Thoracic aorta (tissue), 2 donors: ENCODE results near the gene ZSCAN23. TPM values are rescaled to one million over a fixed set of nuclear protein-coding genes. Genes with fewer than 3 reads are reported as not detected.
"Not testable (repeated sequence)": the region's sequence is repeated elsewhere in the genome, so short reads cannot be mapped to it uniquely, and the experiment has no call there.

Source experiments
- ATAC-seq: fragments of 150-250 bp; one replicate; pipeline ENCODE4 v1.8.0; 2017; ENCODE audit warnings: low read depth; ENCODE audit not compliant: insufficient number of reproducible peaks, low FRiP score
- DNase-seq: peaks from one replicate; pipeline ENCODE4 v3.0.0-alpha.2; 2020; ENCODE audit warnings: low spot score
- H3K27ac ChIP-seq, 2 donors: fragments of 200-600 bp; sonication (generic); 1 replicate in 1 of 2; 2 replicates in 1 of 2; pipeline ENCODE4 v1.5.1; 2016; ENCODE audit warnings: mild to moderate bottlenecking in 2 of 2, moderate library complexity in 2 of 2
- H3K27me3 ChIP-seq: fragments of 200-600 bp; sonication (generic); replicated peaks from 2 replicates; pipeline ENCODE4 v1.6.0; 2016; ENCODE audit warnings: mild to moderate bottlenecking; ENCODE audit not compliant: insufficient read depth
- H3K36me3 ChIP-seq: fragments of 200-600 bp; sonication (generic); one replicate; pipeline ENCODE4 v1.5.1; 2016
- H3K4me1 ChIP-seq, 2 donors: fragments of 200-600 bp; sonication (generic); 1 replicate in 1 of 2; 2 replicates in 1 of 2; pipeline versions ENCODE4 v1.5.1 to v1.6.0; 2016; ENCODE audit warnings: low read depth in 2 of 2, mild to moderate bottlenecking in 1 of 2; ENCODE audit not compliant: control insufficient read depth in 1 of 2
- H3K4me3 ChIP-seq: fragments of 200-600 bp; sonication (generic); 2 replicates; pipeline ENCODE4 v1.5.1; 2016; ENCODE audit warnings: mild to moderate bottlenecking
- H3K9me3 ChIP-seq: fragments of 200-600 bp; sonication (generic); 2 replicates; pipeline ENCODE4 v1.5.1; 2016
- CTCF ChIP-seq: fragments of 200-600 bp; sonication (generic); IDR thresholded peaks from one replicate; pipeline ENCODE4 v1.5.1; 2019; ENCODE audit warnings: antibody characterized with exemption
- total RNA-seq, 2 donors: library from RNA; depleted of rRNA; stranded (reverse); fragments of >200 nt; gene quantifications; one replicate each; pipeline versions ENCODE4 v1.1.0 to v1.2.3, GENCODE V29; 2016

ZSCAN23 gene
- total RNA-seq, 2 donors from 2014 or later: 1.6 to 1.9 TPM

DNA sequence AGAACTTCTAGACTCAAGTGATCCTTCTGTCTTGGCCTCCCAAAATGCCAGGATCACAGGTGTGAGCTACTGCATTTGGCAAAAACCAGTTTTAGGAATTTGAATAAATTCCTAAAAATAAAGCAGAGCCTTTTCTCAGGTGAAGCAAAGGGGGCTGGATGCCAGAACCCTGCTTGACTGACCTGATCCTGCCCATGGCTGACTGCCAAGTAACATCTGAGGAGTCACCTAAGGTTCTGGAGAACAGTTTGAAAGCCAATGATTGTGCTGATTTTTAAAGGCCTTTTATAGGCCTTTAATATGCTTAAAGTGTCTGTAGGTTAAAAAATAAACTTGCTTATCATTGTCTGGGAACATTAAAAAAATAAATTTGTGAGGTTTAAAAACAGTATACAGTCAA lies 29.6 kb downstream of the ZSCAN23 start:
- Histone ChIP-seq H3K9me3 (no peaks in the 10 kb centered on the region), H3K27ac (no peak overlapping the region), H3K36me3 (no peaks in the 10 kb centered on the region), H3K4me3 (no peak overlapping the region), H3K27me3 (no peaks in the 10 kb centered on the region), H3K4me1 (no peaks in the 10 kb centered on the region)
- no peak for TF ChIP-seq CTCF
- ATAC-seq (no peak), DNase-seq (no peak)

DNA sequence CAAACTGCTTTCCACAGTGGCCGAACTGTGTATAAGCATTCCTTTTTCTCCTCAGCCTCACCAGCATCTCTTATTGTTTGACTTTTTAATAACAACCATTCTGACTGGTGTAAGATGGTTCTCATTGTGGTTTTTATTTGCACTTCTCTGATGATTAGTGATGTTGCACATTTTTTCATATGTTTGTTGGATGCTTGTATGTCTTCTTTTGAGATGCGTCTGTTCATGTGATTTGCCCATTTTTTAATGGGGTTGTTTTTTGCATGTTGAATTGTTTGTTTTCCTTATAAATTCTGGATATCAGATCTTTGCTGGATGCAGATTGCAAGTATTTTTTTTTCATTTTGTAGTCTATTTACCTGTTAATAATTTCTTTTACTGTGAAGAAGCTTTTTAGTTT lies 32.5 kb downstream of the ZSCAN23 start:
- H3K27ac ChIP-seq: no peak overlapping the region
- no peak for DNase-seq
- no peak overlapping the region for H3K4me3 ChIP-seq
- H3K4me1 ChIP-seq: no peaks in the 10 kb centered on the region
- H3K36me3 ChIP-seq: no peaks in the 10 kb centered on the region
- TF ChIP-seq CTCF: no peak
- H3K27me3 ChIP-seq: no peaks in the 10 kb centered on the region
- ATAC-seq: no peak
- no peaks in the 10 kb centered on the region for H3K9me3 ChIP-seq

DNA sequence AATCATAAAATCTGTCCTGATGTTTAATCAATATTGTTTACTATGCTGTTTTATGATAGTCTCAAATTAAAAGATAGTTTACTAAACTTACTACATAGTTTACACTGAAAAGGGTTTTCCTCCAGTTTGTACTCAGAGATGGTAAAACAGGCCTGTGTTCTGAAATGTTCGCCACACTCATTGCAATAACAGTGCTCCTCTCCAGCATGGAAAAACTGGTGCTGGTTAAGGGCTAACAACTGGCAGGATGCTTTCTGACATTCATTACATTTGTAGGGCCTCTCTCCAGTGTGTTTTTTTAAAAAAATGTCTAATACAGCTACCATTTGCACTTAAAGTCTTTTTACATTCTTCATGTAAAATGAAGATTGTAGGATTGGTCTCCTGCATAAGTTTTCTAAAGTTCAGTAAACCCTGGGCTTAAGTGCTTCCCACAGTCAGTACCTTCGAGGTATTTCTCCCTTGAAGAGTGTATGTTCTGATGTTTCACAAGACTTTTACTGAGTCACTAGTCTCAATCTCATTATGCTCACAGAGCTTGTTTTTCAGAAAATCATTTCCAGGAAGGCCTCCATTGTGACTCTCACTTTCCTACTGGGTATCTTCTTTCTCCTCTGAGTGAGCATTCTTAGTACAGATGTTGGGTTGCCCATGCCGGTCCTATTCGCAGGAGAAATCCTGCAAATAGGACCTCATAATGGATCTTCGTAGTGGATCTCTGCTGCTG lies 35.1 kb downstream of the ZSCAN23 start:
- Histone ChIP-seq H3K4me3 (no peak overlapping the region), H3K9me3 (no peaks in the 10 kb centered on the region), H3K36me3 (no peaks in the 10 kb centered on the region), H3K4me1 (no peaks in the 10 kb centered on the region), H3K27me3 (no peaks in the 10 kb centered on the region), H3K27ac (no peak overlapping the region)
- DNase-seq (no peak), ATAC-seq (no peak)
- TF ChIP-seq CTCF: no peak

- no peaks in the 10 kb centered on the region for H3K9me3 ChIP-seq
- DNase-seq (no peak), ATAC-seq (no peak)
- no peaks in the 10 kb centered on the region for H3K27me3 ChIP-seq
- H3K4me3 ChIP-seq: no peak overlapping the region
- H3K36me3 ChIP-seq: no peaks in the 10 kb centered on the region
- no peaks in the 10 kb centered on the region for H3K4me1 ChIP-seq
- TF ChIP-seq CTCF: no peak
- H3K27ac ChIP-seq: no peak overlapping the region
Observed at GRCh38 chr6:28407401-28407800, 35.9 kb downstream of the ZSCAN23 start.

GRCh38 chr6:28403923-28404322 lies 39.4 kb downstream of the ZSCAN23 start:
- DNase-seq, H3K4me1 ChIP-seq, H3K9me3 ChIP-seq, H3K27me3 ChIP-seq, ATAC-seq, H3K4me3 ChIP-seq, H3K27ac ChIP-seq, H3K36me3 ChIP-seq: not testable (repeated sequence)

GRCh38 chr6:28402197-28402596 lies 41.1 kb downstream of the ZSCAN23 start:
- H3K4me3 ChIP-seq: no peak overlapping the region
- H3K4me1 ChIP-seq: peaks cover 9 to 16% of the 10 kb centered on the region in 2 donors
- no peaks in the 10 kb centered on the region for H3K27me3 ChIP-seq
- H3K9me3 ChIP-seq: no peaks in the 10 kb centered on the region
- H3K27ac ChIP-seq: no peak overlapping the region
- no peak for TF ChIP-seq CTCF
- DNase-seq (no peak), ATAC-seq (no peak)
- H3K36me3 ChIP-seq: no peaks in the 10 kb centered on the region
